ENCODE results near the gene HPSE2.

HPSE2 gene

GRCh38 chr10:98408799-98409198 is 826.9 kb downstream of the HPSE2 start:
- no peak for TF ChIP-seq POLR2AphosphoS5 (IDR thresholded peaks at IDR 0.05; ENCODE audit: low read depth, low read length)
- TF ChIP-seq TAF1 (IDR thresholded peaks at IDR 0.05; ENCODE audit: borderline replicate concordance, insufficient read depth, low read length): no peak
- no peak for TF ChIP-seq FOXP2 (optimal IDR thresholded peaks at IDR 0.05; ENCODE audit: borderline replicate concordance, extremely low read depth, extremely low read length, insufficient read depth)
- TF ChIP-seq SIN3A (IDR thresholded peaks at IDR 0.05; ENCODE audit: borderline replicate concordance, insufficient read depth, low read length): no peak
- TF ChIP-seq REST (IDR thresholded peaks at IDR 0.05; ENCODE audit: insufficient read depth in 1 of 2, low read depth in 2 of 2, low read length in 2 of 2): no peak

- TF ChIP-seq REST (IDR thresholded peaks at IDR 0.05; ENCODE audit: insufficient read depth in 1 of 2, low read depth in 2 of 2, low read length in 2 of 2) (no peak), POLR2AphosphoS5 (IDR thresholded peaks at IDR 0.05; ENCODE audit: low read depth, low read length) (no peak), TAF1 (IDR thresholded peaks at IDR 0.05; ENCODE audit: borderline replicate concordance, insufficient read depth, low read length) (no peak), FOXP2 (optimal IDR thresholded peaks at IDR 0.05; ENCODE audit: borderline replicate concordance, extremely low read depth, extremely low read length, insufficient read depth) (no peak), SIN3A (IDR thresholded peaks at IDR 0.05; ENCODE audit: borderline replicate concordance, insufficient read depth, low read length) (no peak)
Measured at GRCh38 chr10:98407744-98408241, 827.9 kb downstream of the HPSE2 start.

Data from PFSK-1 (cell line).